ENCODE data around the gene SLC49A3.

DNA sequence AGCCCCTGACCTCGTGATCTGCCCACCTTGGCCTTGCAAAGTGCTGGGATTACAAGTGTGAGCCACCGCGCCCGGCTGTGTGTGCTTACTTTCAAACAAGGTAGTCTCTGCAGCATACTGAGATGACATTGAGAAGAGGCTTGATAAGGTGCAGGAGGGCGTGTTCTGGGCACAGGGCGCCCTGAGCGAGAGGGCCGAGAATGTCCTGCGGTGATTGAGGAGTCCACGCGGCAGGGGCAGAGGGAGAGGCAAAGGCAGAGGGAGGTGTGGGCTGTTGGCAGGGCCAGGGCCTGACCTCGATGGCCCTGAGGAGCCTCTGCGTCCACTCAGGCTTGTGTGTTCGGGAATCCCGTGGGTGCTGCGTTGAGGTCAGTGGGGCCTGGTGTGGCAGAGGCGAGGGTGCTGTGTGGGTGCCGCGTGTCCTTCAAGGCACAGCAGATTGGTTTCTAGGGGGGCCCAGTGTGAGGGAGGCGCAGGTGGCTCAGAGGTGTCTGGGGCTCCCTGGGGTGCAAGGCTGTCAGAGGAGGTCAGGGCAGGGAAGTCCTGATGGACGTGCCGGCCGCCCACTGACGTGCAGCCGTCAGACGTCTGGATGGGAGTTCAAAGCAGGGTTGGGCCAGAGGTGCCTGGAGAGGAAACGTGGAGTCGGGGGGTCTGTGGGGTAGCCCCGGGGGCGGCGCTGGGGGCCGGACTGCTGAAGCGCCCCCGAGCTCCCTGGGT lies 28.8 kb upstream of the SLC49A3 start:
- TF ChIP-seq, protein P1, sequence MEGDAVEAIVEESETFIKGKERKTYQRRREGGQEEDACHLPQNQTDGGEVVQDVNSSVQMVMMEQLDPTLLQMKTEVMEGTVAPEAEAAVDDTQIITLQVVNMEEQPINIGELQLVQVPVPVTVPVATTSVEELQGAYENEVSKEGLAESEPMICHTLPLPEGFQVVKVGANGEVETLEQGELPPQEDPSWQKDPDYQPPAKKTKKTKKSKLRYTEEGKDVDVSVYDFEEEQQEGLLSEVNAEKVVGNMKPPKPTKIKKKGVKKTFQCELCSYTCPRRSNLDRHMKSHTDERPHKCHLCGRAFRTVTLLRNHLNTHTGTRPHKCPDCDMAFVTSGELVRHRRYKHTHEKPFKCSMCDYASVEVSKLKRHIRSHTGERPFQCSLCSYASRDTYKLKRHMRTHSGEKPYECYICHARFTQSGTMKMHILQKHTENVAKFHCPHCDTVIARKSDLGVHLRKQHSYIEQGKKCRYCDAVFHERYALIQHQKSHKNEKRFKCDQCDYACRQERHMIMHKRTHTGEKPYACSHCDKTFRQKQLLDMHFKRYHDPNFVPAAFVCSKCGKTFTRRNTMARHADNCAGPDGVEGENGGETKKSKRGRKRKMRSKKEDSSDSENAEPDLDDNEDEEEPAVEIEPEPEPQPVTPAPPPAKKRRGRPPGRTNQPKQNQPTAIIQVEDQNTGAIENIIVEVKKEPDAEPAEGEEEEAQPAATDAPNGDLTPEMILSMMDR (conservative IDR thresholded peaks at IDR 0.05) = no peak
- no peak for TF ChIP-seq EZH2 (IDR thresholded peaks at IDR 0.05; ENCODE audit: low read depth)

Data from PC-9 (cell line).